GM11168 (cell line): ENCODE data around the gene PYGO1.

Experiments
- in situ Hi-C: fragments of 300-500 bp; cut with MboI; formaldehyde crosslinking; loops from one replicate; pipeline ENCODE4 v1.12.0; 2022; ENCODE audit warnings: low sequenced_read_pairs; ENCODE audit not compliant: unreplicated experiment

The PYGO1 gene

DNA sequence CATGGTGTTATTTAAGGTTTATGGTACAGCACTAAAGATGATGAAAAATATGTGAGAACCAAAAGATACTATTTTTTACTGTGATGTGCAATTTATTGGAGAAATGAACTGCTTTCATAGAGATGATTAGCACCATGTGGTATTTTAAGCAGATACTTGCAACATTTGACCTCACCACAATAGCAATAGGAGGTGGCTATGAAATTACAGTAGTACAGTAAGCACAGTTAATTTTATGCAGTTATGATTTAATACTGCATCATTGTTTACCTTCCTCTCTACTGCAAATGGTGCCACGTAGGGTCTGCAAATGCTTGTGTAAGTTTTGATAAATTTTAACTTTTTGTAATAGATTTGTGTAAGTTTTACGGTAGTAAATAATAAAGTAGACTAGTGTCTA is 14.0 kb downstream of the PYGO1 start:
- in situ Hi-C loops: loop anchor here (10.0 kb wide), 1 partner anchor 61 kb away; no protein-coding TSS in a partner anchor

DNA sequence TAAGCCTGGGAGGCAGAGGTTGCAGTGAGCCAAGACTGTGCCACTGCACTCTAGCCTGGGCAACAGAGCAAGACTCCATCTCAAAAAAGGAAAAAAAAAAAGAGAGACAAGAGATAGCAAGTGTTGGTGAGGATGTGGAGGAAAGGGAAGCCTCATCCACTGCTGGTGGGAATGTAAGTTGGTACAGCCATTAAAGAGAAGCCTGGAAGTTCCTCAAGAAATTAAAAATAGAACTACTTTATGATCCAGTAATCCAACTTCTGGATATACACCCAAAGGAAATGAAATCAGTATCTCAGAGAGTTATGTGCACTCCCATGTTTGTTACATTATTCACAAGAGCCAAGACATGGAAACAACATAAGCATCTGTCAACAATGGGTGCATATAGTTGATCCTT is 14.9 kb downstream of the PYGO1 start:
- in situ Hi-C loops: loop anchor here (10.0 kb wide), 1 partner anchor 62 kb away; no protein-coding TSS in a partner anchor

DNA sequence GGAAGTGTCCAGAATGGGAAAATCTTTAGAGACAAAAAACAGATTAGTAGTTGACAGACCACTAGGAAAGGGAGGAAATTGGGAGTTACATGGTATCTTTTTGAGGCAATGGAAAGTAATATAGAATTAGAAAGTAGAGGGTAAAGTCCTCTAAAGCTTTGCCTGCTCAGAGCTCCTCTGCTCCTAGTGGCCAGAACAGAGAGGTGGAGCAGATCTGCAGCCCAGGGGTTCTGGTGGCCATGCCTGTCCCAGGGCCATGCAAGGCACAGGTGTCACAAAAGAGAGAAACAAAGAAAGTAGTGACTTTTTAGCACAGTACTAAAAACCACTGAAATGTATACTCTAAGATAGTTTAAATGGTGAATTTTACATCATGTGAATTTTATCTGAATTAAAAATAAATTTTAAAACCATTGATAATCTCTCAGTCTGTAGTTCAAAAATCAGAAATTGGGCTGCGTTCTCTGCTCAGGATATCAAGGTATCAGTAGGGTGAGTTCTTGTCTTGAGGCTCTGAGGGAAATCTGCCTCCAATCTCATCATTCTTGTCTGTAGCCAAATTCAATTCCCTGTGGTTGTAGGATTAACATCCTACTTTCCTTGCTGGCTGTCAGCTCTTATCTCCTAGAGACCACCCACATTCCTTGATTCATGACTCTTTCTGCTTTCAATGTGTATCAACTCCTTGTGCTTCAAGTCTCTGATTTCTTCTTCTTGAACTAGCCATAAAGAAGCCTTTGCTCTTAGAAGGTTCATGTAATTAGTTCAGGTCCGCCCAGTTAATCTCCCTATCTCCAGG is 23.6 kb downstream of the PYGO1 start:
- in situ Hi-C loops: no loop called here

- in situ Hi-C loops: no loop called here
These were observed 25.5 kb downstream of the PYGO1 start for GRCh38 chr15:55562601-55563000.

DNA sequence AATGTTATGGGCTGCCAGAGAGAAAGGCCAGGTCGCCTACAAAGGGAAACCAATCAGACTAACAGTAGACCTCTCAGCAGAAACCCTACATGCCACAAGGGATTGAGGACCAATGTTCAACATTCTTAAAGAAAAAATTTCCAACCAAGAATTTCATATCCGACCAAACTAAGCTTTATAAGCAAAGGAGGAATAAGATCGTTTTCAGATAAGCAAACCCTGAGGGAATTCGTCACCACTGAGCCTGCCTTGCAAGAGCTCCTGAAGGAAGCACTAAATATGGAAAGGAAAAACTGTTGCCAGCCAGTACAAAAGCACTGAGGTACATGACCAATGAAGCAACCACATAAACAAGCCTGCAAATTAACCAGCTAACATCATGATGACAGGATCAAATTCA is 33.1 kb downstream of the PYGO1 start:
- in situ Hi-C loops: no loop called here

- in situ Hi-C loops: no loop called here
These were observed 35.2 kb downstream of the PYGO1 start for GRCh38 chr15:55552926-55553325.

GRCh38 chr15:55552451-55552850 is 35.7 kb downstream of the PYGO1 start:
- in situ Hi-C loops: no loop called here

GRCh38 chr15:55549305-55549704 is 38.8 kb downstream of the PYGO1 start:
- in situ Hi-C loops: no loop called here

- in situ Hi-C loops: no loop called here
These were observed 41.4 kb downstream of the PYGO1 start for GRCh38 chr15:55546718-55547117.

DNA sequence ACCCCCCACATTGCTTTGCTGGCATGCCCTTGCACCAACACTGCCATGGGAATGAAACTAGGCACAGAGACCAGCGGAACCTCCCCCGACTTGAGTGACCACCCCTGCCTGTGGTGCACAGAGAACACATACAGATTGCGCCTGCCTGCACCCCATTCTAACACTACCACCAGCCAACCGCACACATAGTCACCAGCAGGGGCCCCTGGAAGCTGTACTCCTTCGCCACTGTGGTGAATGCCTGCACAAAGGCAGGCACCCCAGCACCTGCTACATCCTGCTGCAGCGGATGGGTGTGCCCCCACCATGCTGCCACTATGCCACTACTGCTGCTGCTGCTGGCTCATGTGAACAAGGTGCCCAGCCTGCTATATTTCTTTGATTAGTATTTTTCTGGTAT is 52.7 kb downstream of the PYGO1 start:
- in situ Hi-C loops: loop anchor here (10.0 kb wide), 1 partner anchor 99 kb away; no protein-coding TSS in a partner anchor

DNA sequence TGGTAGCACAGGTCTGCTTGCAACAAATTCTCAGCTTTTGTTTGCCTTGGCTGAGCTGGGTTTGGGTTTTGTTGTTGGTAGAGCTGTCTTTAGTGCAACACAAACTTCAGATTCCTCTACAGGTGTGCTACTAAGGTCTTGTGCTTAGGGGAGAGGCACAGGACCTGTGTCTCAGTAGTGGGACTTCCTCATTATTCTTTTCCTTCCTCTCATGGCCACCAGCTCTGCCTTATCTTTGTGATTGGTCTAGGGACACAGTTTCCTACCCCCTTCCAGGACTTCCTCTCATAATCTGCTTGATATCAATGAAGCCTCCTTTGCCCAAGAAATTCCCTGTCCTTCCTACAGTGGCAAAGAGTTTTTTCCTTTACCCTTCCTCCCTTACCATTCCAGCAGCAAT is 55.2 kb downstream of the PYGO1 start:
- in situ Hi-C loops: loop anchor here (10.0 kb wide), 1 partner anchor 102 kb away; no protein-coding TSS in a partner anchor

- in situ Hi-C loops: loop anchor here (10.0 kb wide), 1 partner anchor 104 kb away; no protein-coding TSS in a partner anchor
These were observed 57.3 kb downstream of the PYGO1 start for GRCh38 chr15:55530861-55531313.

GRCh38 chr15:55528812-55529211 is 59.3 kb downstream of the PYGO1 start:
- in situ Hi-C loops: no loop called here

- in situ Hi-C loops: no loop called here
These were observed 61.0 kb downstream of the PYGO1 start for GRCh38 chr15:55527150-55527549.

DNA sequence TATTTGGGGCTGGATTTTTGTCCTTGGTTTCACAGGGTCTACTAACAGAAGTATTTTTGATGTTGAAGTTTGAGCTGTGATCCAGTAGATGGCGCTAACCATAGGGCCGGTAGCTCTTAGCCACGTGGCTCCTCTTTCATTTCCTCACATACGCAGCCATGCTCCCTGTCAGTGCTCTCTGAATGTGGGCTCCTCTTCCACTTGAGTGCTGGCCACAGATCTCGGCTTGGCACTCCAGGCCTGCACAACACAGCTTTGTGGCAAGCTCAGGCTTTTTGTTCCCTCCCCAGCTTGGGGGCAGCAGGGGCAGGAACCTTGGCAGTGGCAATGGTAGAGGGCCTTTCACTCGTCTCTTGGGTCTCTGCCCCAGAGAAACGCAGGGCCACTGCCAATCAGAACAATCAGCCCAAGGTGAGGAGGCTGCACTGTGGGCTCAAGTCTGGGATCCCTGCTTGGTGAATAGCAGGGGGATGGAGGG is 61.5 kb downstream of the PYGO1 start:
- in situ Hi-C loops: no loop called here

GRCh38 chr15:55522742-55523450 is 65.2 kb downstream of the PYGO1 start:
- in situ Hi-C loops: no loop called here

DNA sequence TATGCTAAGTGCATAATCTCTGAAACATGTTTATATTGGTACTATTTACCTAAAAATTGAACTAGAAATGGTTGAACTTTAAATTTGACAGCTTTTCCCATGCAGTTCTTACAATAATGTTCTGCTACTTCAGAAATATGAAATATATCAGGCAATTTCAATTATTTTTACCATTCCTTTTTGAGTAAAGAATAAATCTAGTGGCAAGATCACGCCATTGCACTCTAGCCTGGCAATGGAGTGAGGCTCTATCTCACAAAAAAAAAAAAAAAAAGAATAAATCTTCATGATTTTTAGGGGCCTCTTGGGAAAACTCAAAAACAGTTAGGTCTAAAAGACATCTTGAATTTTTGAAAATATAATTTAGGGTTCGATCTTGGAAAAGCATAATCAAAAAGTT is 69.5 kb downstream of the PYGO1 start:
- in situ Hi-C loops: no loop called here

GRCh38 chr15:55518009-55518408 is 70.1 kb downstream of the PYGO1 start:
- in situ Hi-C loops: no loop called here

DNA sequence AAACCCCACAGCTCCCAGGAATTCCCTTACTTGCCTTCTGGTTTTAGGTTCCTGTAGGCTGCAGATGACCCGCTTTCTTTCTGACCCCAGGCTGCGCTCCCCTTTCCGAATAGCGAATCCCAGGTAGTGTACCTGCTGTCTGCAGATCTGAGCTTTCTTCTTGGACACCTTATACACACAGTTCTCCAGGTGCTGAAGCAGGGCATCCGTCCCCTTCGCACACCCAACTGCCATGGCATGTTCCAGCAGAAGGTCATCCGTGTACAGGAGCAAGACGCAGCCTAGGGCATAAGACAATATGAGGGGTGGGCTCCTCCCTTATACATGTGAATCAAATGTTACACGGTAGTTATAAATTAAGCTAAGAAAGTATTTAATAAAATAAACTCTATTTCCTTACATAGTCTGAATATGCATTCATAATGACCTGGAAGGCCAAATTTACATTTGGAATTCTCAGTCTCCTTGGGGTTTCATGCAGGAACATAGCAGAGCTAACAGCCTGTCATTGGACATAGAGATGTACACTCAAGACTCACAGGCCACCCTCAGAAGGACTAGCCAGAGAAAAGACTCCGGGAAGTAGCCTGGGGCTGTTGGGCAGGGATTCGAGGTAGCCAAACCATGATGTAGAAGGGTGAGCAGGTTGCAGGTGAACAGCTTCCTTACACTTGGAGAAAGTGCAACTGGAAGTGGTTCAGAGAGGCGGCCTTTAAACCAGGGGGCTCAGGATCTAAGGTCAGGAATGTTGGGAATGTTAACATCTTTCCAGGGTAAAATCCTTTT is 72.0 kb downstream of the PYGO1 start:
- in situ Hi-C loops: no loop called here

GRCh38 chr15:55515491-55515890 is 72.7 kb downstream of the PYGO1 start:
- in situ Hi-C loops: no loop called here
